HCT116 (cell line): ENCODE results near the gene FRRS1L. TPM values are rescaled to one million over a fixed set of nuclear protein-coding genes. Genes with fewer than 3 reads are reported as not detected.

Experiments
- ATAC-seq: fragments of 200-7000 bp; cut with Tn5 transposase; 2 replicates; pipeline ENCODE4 v1.9.1; 2020; ENCODE audit warnings: mild to moderate bottlenecking, moderate library complexity
- BruUV-seq: library from RNA; stranded (reverse); fragments of 400-500 nt; replicated peaks from 2 replicates; lab custom pipeline; 2021; lab: Mats Ljungman, UMichigan
- CTCF ChIA-PET: fragments of 300-600 bp; sonication (Branson Sonifier 250); formaldehyde crosslinking; loops from one replicate; lab custom pipeline; 2021; ENCODE audit warnings: antibody characterized with exemption; lab: Charles Lee
- POLR2A ChIA-PET: fragments of 300-600, 350-600 bp; sonication (Branson Sonifier 250); formaldehyde crosslinking; loops from one replicate; lab custom pipeline; 2021; ENCODE audit warnings: antibody characterized with exemption; lab: Charles Lee
- RAD21 ChIA-PET, 2 experiments: fragments of 300-600 bp; sonication (Branson Sonifier 250); formaldehyde crosslinking; loops; one replicate each; lab custom pipeline; 2023; ENCODE audit warnings: low total read pairs in 2 of 2; ENCODE audit not compliant: uncharacterized antibody in 2 of 2, unreplicated experiment in 2 of 2, low non-redundant PET in 1 of 2; lab: Charles Lee
- DNase-seq: peaks from one replicate; pipeline ENCODE4 v3.0.0-alpha.2; 2010; ENCODE audit warnings: low read depth, low spot score
- H2AFZ ChIP-seq: fragments of 200-600 bp; shearing (Covaris generic), sonication (generic); 2 replicates; pipeline ENCODE4 v1.6.1; 2017; ENCODE audit warnings: low read depth, mixed run types, mixed read lengths, antibody characterized with exemption, low read length; ENCODE audit not compliant: poor library complexity, severe bottlenecking
- H3K27ac ChIP-seq: 2 replicates; pipeline ENCODE4 v1.5.1; 2012; ENCODE audit warnings: low read depth, low read length
- H3K27me3 ChIP-seq: fragments of 200-600 bp; sonication (generic); 2 replicates; pipeline ENCODE4 v1.6.1; 2016; ENCODE audit warnings: mixed run types, low read length, mixed read lengths; ENCODE audit not compliant: insufficient read depth
- H3K36me3 ChIP-seq, 2 experiments: fragments of 200-500 bp in 1 of 2; fragments of 200-600 bp in 1 of 2; sonication (Bioruptor generic) in 1 of 2; sonication (generic) in 1 of 2; 2 replicates each; pipeline versions ENCODE4 v1.5.1 to v1.6.1; 2014 to 2016; ENCODE audit warnings: low read length in 2 of 2, inconsistent platforms in 1 of 2, mixed read lengths in 1 of 2, mixed run types in 1 of 2; ENCODE audit not compliant: insufficient read depth in 2 of 2, control insufficient read depth in 1 of 2
- H3K4me1 ChIP-seq, 2 experiments: fragments of 200-600 bp in 1 of 2; sonication (generic) in 1 of 2; 2 replicates each; pipeline versions ENCODE4 v1.5.1 to v1.6.1; 2012 to 2017; ENCODE audit warnings: low read length in 2 of 2, inconsistent platforms in 1 of 2, mild to moderate bottlenecking in 1 of 2, mixed read lengths in 1 of 2, mixed run types in 1 of 2, moderate library complexity in 1 of 2; ENCODE audit not compliant: insufficient read depth in 2 of 2, control insufficient read depth in 1 of 2
- H3K4me2 ChIP-seq: fragments of 200-600 bp; sonication (generic); 2 replicates; pipeline ENCODE4 v1.6.1; 2017; ENCODE audit warnings: mixed run types, low read length, mixed read lengths
- H3K4me3 ChIP-seq, 2 experiments: fragments of 200-600 bp in 1 of 2; sonication (generic) in 1 of 2; replicated peaks in 1 of 2; 2 replicates each; pipeline ENCODE4 v1.5.1; 2011 to 2016; ENCODE audit warnings: low read length in 2 of 2, control low read depth in 1 of 2, low read depth in 1 of 2, mild to moderate bottlenecking in 1 of 2, mixed read lengths in 1 of 2, mixed run types in 1 of 2
- H3K79me2 ChIP-seq: fragments of 200-600 bp; sonication (generic); 2 replicates; pipeline ENCODE4 v1.6.1; 2017; ENCODE audit warnings: mild to moderate bottlenecking, mixed run types, low read length, moderate library complexity, mixed read lengths; ENCODE audit not compliant: insufficient read depth
- H3K9ac ChIP-seq: fragments of 200-600 bp; sonication (generic); 2 replicates; pipeline ENCODE4 v1.6.1; 2016; ENCODE audit warnings: low read length, mixed read lengths
- H3K9me2 ChIP-seq: fragments of 200-600 bp; sonication (generic), shearing (Covaris generic); 2 replicates; pipeline ENCODE4 v1.6.1; 2017; ENCODE audit warnings: mixed run types, mild to moderate bottlenecking, moderate library complexity; ENCODE audit not compliant: insufficient read depth
- H3K9me3 ChIP-seq, 2 experiments: fragments of 200-500 bp in 1 of 2; fragments of 200-600 bp in 1 of 2; sonication (Bioruptor generic) in 1 of 2; sonication (generic) in 1 of 2; 2 replicates each; pipeline ENCODE4 v1.6.1; 2014 to 2017; ENCODE audit warnings: low read length in 2 of 2, mixed read lengths in 2 of 2, inconsistent platforms in 1 of 2, low read depth in 1 of 2, mild to moderate bottlenecking in 1 of 2, mixed run types in 1 of 2, moderate library complexity in 1 of 2; ENCODE audit not compliant: control insufficient read depth in 1 of 2, insufficient read depth in 1 of 2
- H4K20me1 ChIP-seq: fragments of 200-600 bp; sonication (generic), shearing (Covaris generic); 2 replicates; pipeline ENCODE4 v1.6.1; 2017; ENCODE audit warnings: mixed run types, mild to moderate bottlenecking, moderate library complexity; ENCODE audit not compliant: insufficient read depth
- CBX3 ChIP-seq: IDR thresholded peaks from 2 replicates; pipeline ENCODE4 v1.6.1; 2012; ENCODE audit warnings: low read depth
- CEBPB ChIP-seq: IDR thresholded peaks from 2 replicates; pipeline ENCODE4 v1.6.1; 2012; ENCODE audit warnings: low read depth
- EGR1 ChIP-seq: IDR thresholded peaks from 2 replicates; pipeline ENCODE4 v1.6.1; 2012; ENCODE audit warnings: low read depth
- ELF1 ChIP-seq: IDR thresholded peaks from 2 replicates; pipeline ENCODE4 v1.6.1; 2012; ENCODE audit warnings: low read depth, borderline replicate concordance
- EZH2 ChIP-seq: fragments of 200-600 bp; sonication (generic); IDR thresholded peaks from 2 replicates; pipeline ENCODE4 v1.6.1; 2017; ENCODE audit warnings: antibody characterized with exemption, mixed run types
- EZH2phosphoT487 ChIP-seq: fragments of 200-600 bp; IDR thresholded peaks from 2 replicates; pipeline ENCODE4 v1.6.1; 2018; ENCODE audit warnings: antibody characterized with exemption, borderline replicate concordance
- FOSL1 ChIP-seq: IDR thresholded peaks from 2 replicates; pipeline ENCODE4 v1.6.1; 2012; ENCODE audit warnings: low read depth
- POLR2A ChIP-seq: IDR thresholded peaks from 2 replicates; pipeline ENCODE4 v1.7.0; 2011; ENCODE audit warnings: borderline replicate concordance; ENCODE audit not compliant: insufficient read depth, insufficient read length; ENCODE audit errors: extremely low read depth
- POLR2AphosphoS5 ChIP-seq: IDR thresholded peaks from 2 replicates; pipeline ENCODE4 v1.6.1; 2011; ENCODE audit warnings: mild to moderate bottlenecking, low read depth, low read length, moderate library complexity
- RAD21 ChIP-seq: IDR thresholded peaks from 2 replicates; pipeline ENCODE4 v1.6.1; 2012; ENCODE audit warnings: low read depth, mild to moderate bottlenecking
- SIN3A ChIP-seq: IDR thresholded peaks from 2 replicates; pipeline ENCODE4 v1.6.1; 2012; ENCODE audit warnings: low read depth
- SP1 ChIP-seq: IDR thresholded peaks from 2 replicates; pipeline ENCODE4 v1.6.1; 2012; ENCODE audit warnings: low read depth
- TCF7L2 ChIP-seq: IDR thresholded peaks from 2 replicates; pipeline ENCODE4 v1.7.0; 2011; ENCODE audit warnings: borderline replicate concordance, inconsistent platforms; ENCODE audit not compliant: insufficient read depth, insufficient read length; ENCODE audit errors: extremely low read depth
- YY1 ChIP-seq: IDR thresholded peaks from 2 replicates; pipeline ENCODE4 v1.6.1; 2011; ENCODE audit warnings: low read length, low read depth, moderate library complexity, mild to moderate bottlenecking; ENCODE audit not compliant: insufficient replicate concordance; ENCODE audit errors: extremely low read depth
- ZFX ChIP-seq: fragments of 450-650 bp; IDR thresholded peaks from 2 replicates; pipeline ENCODE4 v1.6.1; 2017
- intact Hi-C: fragments of 100-400 bp; cut with micrococcal nuclease; formaldehyde crosslinking; loops from 2 replicates; pipeline ENCODE4 v1.10.0; 2022
- total RNA-seq: library from RNA; stranded (reverse); gene quantifications from one replicate; pipeline ENCODE4 v1.2.1, GENCODE V29; 2021; ENCODE audit not compliant: unreplicated experiment
- TF ChIP-seq, protein P1 (sequence below): IDR thresholded peaks from 2 replicates; pipeline ENCODE4 v1.6.1; 2011; ENCODE audit warnings: mild to moderate bottlenecking, low read length, moderate library complexity; ENCODE audit not compliant: insufficient replicate concordance; ENCODE audit errors: extremely low read depth
- TF ChIP-seq, protein P2 (sequence below): IDR thresholded peaks from 2 replicates; pipeline ENCODE4 v1.6.1; 2012
- TF ChIP-seq, protein P3 (sequence below), 3 experiments: fragments of 200-600 bp in 1 of 3; sonication (generic) in 1 of 3; IDR thresholded peaks in 2 of 3; conservative IDR thresholded peaks in 1 of 3; 2 replicates each; pipeline ENCODE4 v1.5.1; 2012 to 2017; ENCODE audit warnings: low read depth in 2 of 3, low read length in 2 of 3, antibody characterized with exemption in 1 of 3, borderline replicate concordance in 1 of 3, control low read depth in 1 of 3, mild to moderate bottlenecking in 1 of 3, mixed read lengths in 1 of 3, mixed run types in 1 of 3, moderate library complexity in 1 of 3; ENCODE audit not compliant: insufficient read depth in 1 of 3
- TF ChIP-seq, protein P4 (sequence below): IDR thresholded peaks from 2 replicates; pipeline ENCODE4 v1.6.1; 2012; ENCODE audit warnings: low read depth

Gene FRRS1L
- total RNA-seq, 1 experiment from 2014 or later: not detected

DNA sequence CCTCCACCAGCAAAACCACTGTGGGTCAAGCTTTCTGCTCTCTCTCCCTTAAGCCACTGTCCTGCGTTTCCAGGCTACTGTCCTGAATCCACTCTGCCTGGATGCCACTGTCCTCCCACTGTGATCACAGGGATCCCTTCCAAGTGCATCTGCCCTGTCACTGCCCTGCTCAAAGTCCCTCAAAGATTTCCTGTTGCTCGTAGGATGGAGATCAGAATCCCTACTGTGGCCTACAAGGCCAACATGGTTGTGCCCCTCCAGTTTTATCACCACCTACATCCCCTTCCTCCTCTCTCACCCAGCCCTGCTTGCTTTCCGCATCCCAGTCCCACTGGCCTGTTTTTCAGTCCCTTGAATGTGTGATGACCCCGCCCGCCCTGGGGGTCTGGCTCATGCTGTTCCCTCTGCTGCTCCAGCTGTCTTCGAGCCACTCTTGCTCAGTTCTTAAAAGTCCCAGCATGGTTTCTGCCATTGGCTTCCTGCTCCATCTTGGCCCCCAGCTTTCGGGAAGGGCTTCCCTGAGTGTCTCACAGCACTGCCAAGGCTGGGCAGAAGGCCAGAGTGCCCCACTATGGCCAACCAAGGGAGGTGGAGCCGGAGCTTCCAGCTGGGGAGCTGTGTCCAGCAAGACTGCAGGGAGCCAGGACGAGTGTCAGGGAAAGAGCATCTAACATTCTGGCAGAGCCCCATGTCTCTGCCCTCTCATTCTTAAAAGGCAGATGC, 12.9 kb upstream of the FRRS1L start:
- BruUV-seq: no TSS peak
- no peak for TF ChIP-seq ELF1
- no peak for TF ChIP-seq EZH2
- TF ChIP-seq TCF7L2: no peak
- no peak for TF ChIP-seq CBX3
- no peak for TF ChIP-seq FOSL1
- TF ChIP-seq, protein P1, sequence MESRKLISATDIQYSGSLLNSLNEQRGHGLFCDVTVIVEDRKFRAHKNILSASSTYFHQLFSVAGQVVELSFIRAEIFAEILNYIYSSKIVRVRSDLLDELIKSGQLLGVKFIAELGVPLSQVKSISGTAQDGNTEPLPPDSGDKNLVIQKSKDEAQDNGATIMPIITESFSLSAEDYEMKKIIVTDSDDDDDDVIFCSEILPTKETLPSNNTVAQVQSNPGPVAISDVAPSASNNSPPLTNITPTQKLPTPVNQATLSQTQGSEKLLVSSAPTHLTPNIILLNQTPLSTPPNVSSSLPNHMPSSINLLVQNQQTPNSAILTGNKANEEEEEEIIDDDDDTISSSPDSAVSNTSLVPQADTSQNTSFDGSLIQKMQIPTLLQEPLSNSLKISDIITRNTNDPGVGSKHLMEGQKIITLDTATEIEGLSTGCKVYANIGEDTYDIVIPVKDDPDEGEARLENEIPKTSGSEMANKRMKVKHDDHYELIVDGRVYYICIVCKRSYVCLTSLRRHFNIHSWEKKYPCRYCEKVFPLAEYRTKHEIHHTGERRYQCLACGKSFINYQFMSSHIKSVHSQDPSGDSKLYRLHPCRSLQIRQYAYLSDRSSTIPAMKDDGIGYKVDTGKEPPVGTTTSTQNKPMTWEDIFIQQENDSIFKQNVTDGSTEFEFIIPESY: no peak
- TF ChIP-seq SP1: no peak
- TF ChIP-seq, protein P2, sequence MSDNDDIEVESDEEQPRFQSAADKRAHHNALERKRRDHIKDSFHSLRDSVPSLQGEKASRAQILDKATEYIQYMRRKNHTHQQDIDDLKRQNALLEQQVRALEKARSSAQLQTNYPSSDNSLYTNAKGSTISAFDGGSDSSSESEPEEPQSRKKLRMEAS: no peak
- no peak for TF ChIP-seq SIN3A
- TF ChIP-seq YY1: no peak
- no peak for TF ChIP-seq CEBPB
- TF ChIP-seq, protein P3, sequence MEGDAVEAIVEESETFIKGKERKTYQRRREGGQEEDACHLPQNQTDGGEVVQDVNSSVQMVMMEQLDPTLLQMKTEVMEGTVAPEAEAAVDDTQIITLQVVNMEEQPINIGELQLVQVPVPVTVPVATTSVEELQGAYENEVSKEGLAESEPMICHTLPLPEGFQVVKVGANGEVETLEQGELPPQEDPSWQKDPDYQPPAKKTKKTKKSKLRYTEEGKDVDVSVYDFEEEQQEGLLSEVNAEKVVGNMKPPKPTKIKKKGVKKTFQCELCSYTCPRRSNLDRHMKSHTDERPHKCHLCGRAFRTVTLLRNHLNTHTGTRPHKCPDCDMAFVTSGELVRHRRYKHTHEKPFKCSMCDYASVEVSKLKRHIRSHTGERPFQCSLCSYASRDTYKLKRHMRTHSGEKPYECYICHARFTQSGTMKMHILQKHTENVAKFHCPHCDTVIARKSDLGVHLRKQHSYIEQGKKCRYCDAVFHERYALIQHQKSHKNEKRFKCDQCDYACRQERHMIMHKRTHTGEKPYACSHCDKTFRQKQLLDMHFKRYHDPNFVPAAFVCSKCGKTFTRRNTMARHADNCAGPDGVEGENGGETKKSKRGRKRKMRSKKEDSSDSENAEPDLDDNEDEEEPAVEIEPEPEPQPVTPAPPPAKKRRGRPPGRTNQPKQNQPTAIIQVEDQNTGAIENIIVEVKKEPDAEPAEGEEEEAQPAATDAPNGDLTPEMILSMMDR (IDR thresholded peaks at IDR 0.05 in 2 of 3, conservative IDR thresholded peaks at IDR 0.05 in 1 of 3; ENCODE audit: borderline replicate concordance in 1 of 3, insufficient read depth in 1 of 3, low read depth in 2 of 3, low read length in 2 of 3): no peak
- TF ChIP-seq, protein P4, sequence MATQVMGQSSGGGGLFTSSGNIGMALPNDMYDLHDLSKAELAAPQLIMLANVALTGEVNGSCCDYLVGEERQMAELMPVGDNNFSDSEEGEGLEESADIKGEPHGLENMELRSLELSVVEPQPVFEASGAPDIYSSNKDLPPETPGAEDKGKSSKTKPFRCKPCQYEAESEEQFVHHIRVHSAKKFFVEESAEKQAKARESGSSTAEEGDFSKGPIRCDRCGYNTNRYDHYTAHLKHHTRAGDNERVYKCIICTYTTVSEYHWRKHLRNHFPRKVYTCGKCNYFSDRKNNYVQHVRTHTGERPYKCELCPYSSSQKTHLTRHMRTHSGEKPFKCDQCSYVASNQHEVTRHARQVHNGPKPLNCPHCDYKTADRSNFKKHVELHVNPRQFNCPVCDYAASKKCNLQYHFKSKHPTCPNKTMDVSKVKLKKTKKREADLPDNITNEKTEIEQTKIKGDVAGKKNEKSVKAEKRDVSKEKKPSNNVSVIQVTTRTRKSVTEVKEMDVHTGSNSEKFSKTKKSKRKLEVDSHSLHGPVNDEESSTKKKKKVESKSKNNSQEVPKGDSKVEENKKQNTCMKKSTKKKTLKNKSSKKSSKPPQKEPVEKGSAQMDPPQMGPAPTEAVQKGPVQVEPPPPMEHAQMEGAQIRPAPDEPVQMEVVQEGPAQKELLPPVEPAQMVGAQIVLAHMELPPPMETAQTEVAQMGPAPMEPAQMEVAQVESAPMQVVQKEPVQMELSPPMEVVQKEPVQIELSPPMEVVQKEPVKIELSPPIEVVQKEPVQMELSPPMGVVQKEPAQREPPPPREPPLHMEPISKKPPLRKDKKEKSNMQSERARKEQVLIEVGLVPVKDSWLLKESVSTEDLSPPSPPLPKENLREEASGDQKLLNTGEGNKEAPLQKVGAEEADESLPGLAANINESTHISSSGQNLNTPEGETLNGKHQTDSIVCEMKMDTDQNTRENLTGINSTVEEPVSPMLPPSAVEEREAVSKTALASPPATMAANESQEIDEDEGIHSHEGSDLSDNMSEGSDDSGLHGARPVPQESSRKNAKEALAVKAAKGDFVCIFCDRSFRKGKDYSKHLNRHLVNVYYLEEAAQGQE: no peak
- no peak for TF ChIP-seq EGR1
- no peak for TF ChIP-seq RAD21
- no peak for TF ChIP-seq ZFX
- TF ChIP-seq POLR2AphosphoS5: no peak
- TF ChIP-seq EZH2phosphoT487: no peak
- TF ChIP-seq POLR2A: no peak
- TF ChIP-seq, all 23 proteins: peak for 0
- Histone ChIP-seq H2AFZ (no peak overlapping the region), H3K4me2 (no peak overlapping the region), H3K9me2 (no peaks in the 10 kb centered on the region), H3K36me3 (no peaks in the 10 kb centered on the region), H4K20me1 (no peaks in the 10 kb centered on the region), H3K4me3 (no peak overlapping the region), H3K79me2 (no peaks in the 10 kb centered on the region), H3K9ac (no peak overlapping the region), H3K27me3 (no peaks in the 10 kb centered on the region), H3K9me3 (no peaks in the 10 kb centered on the region), H3K27ac (no peak overlapping the region), H3K4me1 (peaks cover 0 to 10% of the 10 kb centered on the region in 2 experiments; a peak in 1 of 4 replicates)
- POLR2A ChIA-PET: no interaction called here
- CTCF ChIA-PET: interaction anchor here (1.4 kb wide), 1 partner anchor 19 kb away, joined by 3 read pairs; no protein-coding TSS in a partner anchor
- DNase-seq (no peak), ATAC-seq (no peak)
- intact Hi-C loops: no loop called here
- RAD21 ChIA-PET: no interaction called here
